ENCODE data around the gene MAP2K6. TPM values are rescaled to one million over a fixed set of nuclear protein-coding genes. Genes with fewer than 3 reads are reported as not detected.

MAP2K6 gene
- polyA plus RNA-seq, 6 donors from 2014 or later, result 5.1 to 16.2 (median 5.3) TPM

- ATAC-seq (ENCODE audit: low read depth in 2 of 2), result no peak
- Mint-ChIP-seq H3K27me3 (no peaks in the 10 kb centered on the region), H3K4me3 (no peak overlapping the region), H3K36me3 (peaks cover 4 to 7% of the 10 kb centered on the region in 2 donors), H3K9me3 (peaks cover 0 to 3% (median 1%) of the 10 kb centered on the region in 7 donors), H3K4me1 (peaks cover 11 to 18% (median 17%) of the 10 kb centered on the region in 3 donors), H3K27ac (no peak overlapping the region)
- DNase-seq, result no peak
Measured at GRCh38 chr17:69434164-69434579, 19.7 kb downstream of the MAP2K6 start.

DNA sequence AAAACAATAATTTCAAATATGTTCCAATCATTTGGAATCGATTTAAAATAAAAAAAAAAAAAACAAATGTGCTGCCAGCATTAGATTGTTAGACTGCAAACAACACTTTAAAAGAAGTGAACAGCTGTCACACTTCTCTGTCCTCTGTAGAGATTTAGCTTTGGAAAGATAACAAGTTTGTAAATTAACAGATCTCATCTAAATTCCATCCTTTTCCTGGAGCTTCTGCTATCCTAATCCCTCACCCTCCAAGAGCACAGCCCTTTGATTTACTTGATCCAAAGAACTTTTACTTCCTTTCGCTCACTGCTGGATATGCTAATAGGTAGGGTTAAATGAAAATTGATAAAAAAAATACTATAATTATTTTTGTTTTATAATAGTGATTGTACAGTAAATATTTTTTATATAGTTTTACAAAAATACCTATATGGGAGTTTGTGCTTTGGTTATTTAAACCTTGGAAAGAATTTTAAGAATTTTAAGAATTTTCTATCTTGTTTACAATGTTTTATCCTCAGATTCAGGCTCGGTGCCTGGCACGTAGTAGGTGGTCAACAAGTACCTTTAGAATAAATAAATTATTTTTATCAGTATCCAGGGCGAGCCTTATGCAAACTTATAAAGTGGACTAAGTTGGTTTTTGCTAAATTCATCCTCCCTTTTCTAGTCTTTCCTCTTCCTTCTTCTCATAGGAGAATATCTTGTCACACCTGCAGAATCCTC is 21.6 kb downstream of the MAP2K6 start:
- DNase-seq (no peak), ATAC-seq (ENCODE audit: low read depth in 2 of 2) (no peak)
- peaks cover 13 to 19% of the 10 kb centered on the region in 2 donors for H3K36me3 Mint-ChIP-seq
- no peak overlapping the region for H3K4me3 Mint-ChIP-seq
- peaks cover 0 to 2% (median 0%) of the 10 kb centered on the region in 3 donors for H3K4me1 Mint-ChIP-seq
- no peak overlapping the region for H3K27ac Mint-ChIP-seq
- peaks cover 1 to 13% (median 11%) of the 10 kb centered on the region in 7 donors for H3K9me3 Mint-ChIP-seq
- H3K27me3 Mint-ChIP-seq, result no peaks in the 10 kb centered on the region

GRCh38 chr17:69437475-69437874 is 23.0 kb downstream of the MAP2K6 start:
- H3K27me3 Mint-ChIP-seq, result no peaks in the 10 kb centered on the region
- peaks cover 0 to 2% (median 0%) of the 10 kb centered on the region in 3 donors for H3K4me1 Mint-ChIP-seq
- DNase-seq, result no peak

DNA sequence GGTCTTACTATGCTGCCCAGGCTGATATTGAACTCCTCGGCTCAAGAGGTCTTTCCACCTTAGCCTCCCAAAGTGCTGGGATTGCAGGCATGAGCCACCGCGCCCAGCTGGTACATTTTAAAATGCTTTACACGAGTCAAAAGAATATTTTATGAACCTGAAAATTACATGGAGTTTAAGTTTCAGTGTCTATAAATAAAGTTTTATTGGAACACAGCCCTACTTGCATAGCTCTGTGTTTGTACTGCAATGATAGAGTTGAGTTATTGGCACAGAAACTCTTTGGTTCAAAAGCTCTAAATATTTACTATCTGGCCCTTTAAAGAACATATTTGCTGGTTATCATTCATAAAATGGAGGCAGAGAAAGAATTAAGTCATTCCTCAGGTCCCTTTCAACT is 24.3 kb downstream of the MAP2K6 start:
- peaks cover 1 to 13% (median 11%) of the 10 kb centered on the region in 7 donors for H3K9me3 Mint-ChIP-seq
- no peaks in the 10 kb centered on the region for H3K27me3 Mint-ChIP-seq
- no peak overlapping the region for H3K27ac Mint-ChIP-seq
- peaks cover 0 to 2% (median 0%) of the 10 kb centered on the region in 3 donors for H3K4me1 Mint-ChIP-seq
- DNase-seq (no peak), ATAC-seq (ENCODE audit: low read depth in 2 of 2) (no peak)
- H3K36me3 Mint-ChIP-seq, result peaks cover 9 to 19% of the 10 kb centered on the region in 2 donors
- H3K4me3 Mint-ChIP-seq, result no peak overlapping the region

More at GRCh38 chr17:69437475-69437874, 23.0 kb downstream of the MAP2K6 start:
- Mint-ChIP-seq H3K36me3 (peaks cover 13 to 19% of the 10 kb centered on the region in 2 donors), H3K27ac (no peak overlapping the region), H3K9me3 (peaks cover 1 to 13% (median 11%) of the 10 kb centered on the region in 7 donors), H3K4me3 (no peak overlapping the region)
- ATAC-seq (ENCODE audit: low read depth in 2 of 2), result no peak

GRCh38 chr17:69441179-69441578 is 26.7 kb downstream of the MAP2K6 start:
- no peaks in the 10 kb centered on the region for H3K27me3 Mint-ChIP-seq
- H3K4me1 Mint-ChIP-seq, result peaks cover 0 to 13% (median 3%) of the 10 kb centered on the region in 3 donors
- no peak for DNase-seq
- H3K9me3 Mint-ChIP-seq, result peaks cover 1 to 13% (median 11%) of the 10 kb centered on the region in 7 donors
- H3K27ac Mint-ChIP-seq, result no peak overlapping the region
- peaks cover 9 to 19% of the 10 kb centered on the region in 2 donors for H3K36me3 Mint-ChIP-seq
- no peak overlapping the region for H3K4me3 Mint-ChIP-seq
- no peak for ATAC-seq (ENCODE audit: low read depth in 2 of 2)

DNA sequence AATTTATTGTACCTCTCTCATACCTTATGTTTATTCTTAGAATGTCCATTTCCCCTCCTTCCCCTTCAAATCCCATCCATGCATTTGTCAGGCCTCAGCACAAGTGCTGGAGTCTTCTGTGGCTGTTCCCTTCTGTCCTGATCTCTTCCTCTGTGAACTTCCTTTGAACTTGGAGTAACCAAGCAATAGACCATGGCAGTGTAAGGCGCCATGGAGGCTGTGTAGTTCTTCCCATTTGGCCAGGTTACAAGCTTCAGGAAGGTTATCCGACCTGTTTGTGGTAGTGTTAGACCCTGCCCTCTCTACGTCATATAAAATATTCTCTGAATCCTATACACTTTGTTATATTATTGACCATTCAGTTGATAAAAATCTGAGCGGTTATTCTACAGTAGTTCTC is 28.6 kb downstream of the MAP2K6 start:
- DNase-seq, result no peak
- ATAC-seq (ENCODE audit: low read depth in 2 of 2), result no peak
- no peak overlapping the region for H3K4me3 Mint-ChIP-seq
- H3K27me3 Mint-ChIP-seq, result no peaks in the 10 kb centered on the region
- peaks cover 1 to 13% (median 11%) of the 10 kb centered on the region in 7 donors for H3K9me3 Mint-ChIP-seq
- H3K4me1 Mint-ChIP-seq, result peaks cover 0 to 13% (median 8%) of the 10 kb centered on the region in 3 donors
- H3K27ac Mint-ChIP-seq, result no peak overlapping the region
- peaks cover 9 to 26% of the 10 kb centered on the region in 2 donors for H3K36me3 Mint-ChIP-seq

DNA sequence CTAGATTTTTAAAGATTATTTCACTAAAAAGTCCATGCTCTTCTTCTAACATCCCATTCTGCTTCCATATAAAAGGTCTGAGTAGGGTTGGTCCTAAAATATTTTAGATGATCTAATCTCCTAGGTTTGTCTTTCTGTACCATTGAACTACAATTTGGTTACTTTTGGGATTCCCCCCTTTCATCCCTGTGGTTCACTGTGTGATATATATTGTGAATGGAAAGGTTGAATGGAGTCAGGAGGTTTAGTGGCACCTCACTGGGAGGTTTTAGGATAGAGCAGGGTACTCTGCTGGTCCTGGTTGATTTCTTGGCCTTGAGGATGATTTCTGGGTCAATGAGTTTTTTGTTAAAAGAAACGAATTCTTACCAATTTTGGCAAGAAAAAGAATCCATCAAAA is 29.5 kb downstream of the MAP2K6 start:
- ATAC-seq (ENCODE audit: low read depth in 2 of 2) (no peak), DNase-seq (no peak)
- no peak overlapping the region for H3K4me3 Mint-ChIP-seq
- H3K9me3 Mint-ChIP-seq, result peaks cover 0 to 13% (median 10%) of the 10 kb centered on the region in 7 donors
- peaks cover 6 to 13% (median 13%) of the 10 kb centered on the region in 3 donors for H3K4me1 Mint-ChIP-seq
- no peak overlapping the region for H3K27ac Mint-ChIP-seq
- no peaks in the 10 kb centered on the region for H3K27me3 Mint-ChIP-seq
- H3K36me3 Mint-ChIP-seq, result peaks cover 8 to 24% of the 10 kb centered on the region in 2 donors

- no peak for DNase-seq
- H3K27me3 Mint-ChIP-seq, result no peaks in the 10 kb centered on the region
- peaks cover 0 to 13% of the 10 kb centered on the region in 2 donors for H3K36me3 Mint-ChIP-seq
- no peak for ATAC-seq (ENCODE audit: low read depth in 2 of 2)
- H3K27ac Mint-ChIP-seq, result peak overlapping the region in 1 of 6 donors; percentile 53
- peaks cover 6 to 13% (median 12%) of the 10 kb centered on the region in 3 donors for H3K4me1 Mint-ChIP-seq
- peaks cover 0 to 10% (median 4%) of the 10 kb centered on the region in 7 donors for H3K9me3 Mint-ChIP-seq
- no peak overlapping the region for H3K4me3 Mint-ChIP-seq
Measured at GRCh38 chr17:69445132-69445531, 30.6 kb downstream of the MAP2K6 start.

- H3K27me3 Mint-ChIP-seq, result no peaks in the 10 kb centered on the region
- peaks cover 0 to 8% of the 10 kb centered on the region in 2 donors for H3K36me3 Mint-ChIP-seq
- DNase-seq (no peak), ATAC-seq (ENCODE audit: low read depth in 2 of 2) (no peak)
- H3K9me3 Mint-ChIP-seq, result no peaks in the 10 kb centered on the region
- H3K27ac Mint-ChIP-seq, result no peak overlapping the region
- H3K4me3 Mint-ChIP-seq, result no peak overlapping the region
- H3K4me1 Mint-ChIP-seq, result peaks cover 21 to 35% (median 28%) of the 10 kb centered on the region in 3 donors
Measured at GRCh38 chr17:69447726-69448125, 33.2 kb downstream of the MAP2K6 start.

- Mint-ChIP-seq H3K9me3 (no peaks in the 10 kb centered on the region), H3K4me3 (no peak overlapping the region), H3K27ac (peak overlapping the region in 1 of 6 donors; percentile 77), H3K4me1 (peaks cover 21 to 40% (median 28%) of the 10 kb centered on the region in 3 donors), H3K36me3 (peaks cover 0 to 8% of the 10 kb centered on the region in 2 donors), H3K27me3 (no peaks in the 10 kb centered on the region)
- no peak for ATAC-seq (ENCODE audit: low read depth in 2 of 2)
- DNase-seq, result no peak
Measured at GRCh38 chr17:69448431-69449102, 34.1 kb downstream of the MAP2K6 start.

DNA sequence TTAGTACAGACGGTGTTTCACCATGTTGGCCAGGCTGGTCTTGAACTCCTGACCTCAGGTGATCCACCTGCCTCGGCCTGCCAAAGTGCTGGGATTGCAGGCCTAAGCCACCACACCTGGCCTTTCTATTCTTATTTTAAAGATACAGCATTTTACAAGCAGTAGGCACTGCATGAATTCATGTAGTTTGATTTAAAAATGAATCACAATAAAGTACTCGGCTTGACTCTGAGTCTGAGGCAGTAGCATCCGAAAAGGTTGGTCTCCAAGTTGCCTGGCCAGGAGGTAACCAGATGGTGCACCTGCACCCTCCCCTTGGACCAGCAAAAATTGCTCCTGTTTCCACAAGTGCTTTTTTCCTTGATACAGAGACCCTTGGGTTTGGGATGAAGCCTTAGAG is 35.6 kb downstream of the MAP2K6 start:
- H3K4me3 Mint-ChIP-seq, result no peak overlapping the region
- H3K27ac Mint-ChIP-seq, result peak overlapping the region in 1 of 6 donors; percentile 18
- H3K9me3 Mint-ChIP-seq, result no peaks in the 10 kb centered on the region
- H3K4me1 Mint-ChIP-seq, result peaks cover 21 to 37% (median 21%) of the 10 kb centered on the region in 3 donors
- DNase-seq, result no peak
- no peaks in the 10 kb centered on the region for H3K27me3 Mint-ChIP-seq
- peaks cover 0 to 8% of the 10 kb centered on the region in 2 donors for H3K36me3 Mint-ChIP-seq
- no peak for ATAC-seq (ENCODE audit: low read depth in 2 of 2)

GRCh38 chr17:69450918-69451317 is 36.4 kb downstream of the MAP2K6 start:
- DNase-seq (no peak), ATAC-seq (ENCODE audit: low read depth in 2 of 2) (no peak)
- Mint-ChIP-seq H3K27ac (peak overlapping the region in 4 of 6 donors; percentile 10 to 50 (median 28)), H3K27me3 (no peaks in the 10 kb centered on the region), H3K9me3 (no peaks in the 10 kb centered on the region), H3K4me3 (peak overlapping the region in 3 of 8 donors; percentile 10 to 30 (median 23)), H3K36me3 (peaks cover 0 to 8% of the 10 kb centered on the region in 2 donors), H3K4me1 (peaks cover 17 to 37% (median 21%) of the 10 kb centered on the region in 3 donors)

Measured in naive B cell (primary cell).